H9 (cell line): ENCODE data around the gene SPATA31D4. TPM values are rescaled to one million over a fixed set of nuclear protein-coding genes. Genes with fewer than 3 reads are reported as not detected.
"Not testable (repeated sequence)": the region's sequence is repeated elsewhere in the genome, so short reads cannot be mapped to it uniquely, and the experiment has no call there.

Source experiments
- DNase-seq: peaks from one replicate; pipeline ENCODE4 v3.0.0-alpha.2; 2017
- H2AFZ ChIP-seq: one replicate; pipeline ENCODE4 v1.6.1; 2013; ENCODE audit warnings: mild to moderate bottlenecking, low read length, control low read depth, moderate library complexity
- H2AK5ac ChIP-seq: 2 replicates; pipeline ENCODE4 v1.6.1; 2013; ENCODE audit warnings: low read length, control low read depth, mixed read lengths; ENCODE audit not compliant: insufficient read length
- H2BK120ac ChIP-seq: one replicate; pipeline ENCODE4 v1.6.1; 2013; ENCODE audit warnings: low read depth, mild to moderate bottlenecking, low read length, control low read depth, inconsistent platforms; ENCODE audit not compliant: poor library complexity, severe bottlenecking
- H2BK12ac ChIP-seq: 2 replicates; pipeline ENCODE4 v1.6.1; 2013; ENCODE audit warnings: low read length, control low read depth, mixed read lengths, low read depth; ENCODE audit not compliant: insufficient read length
- H2BK15ac ChIP-seq: 2 replicates; pipeline ENCODE4 v1.6.1; 2013; ENCODE audit warnings: low read depth, low read length, control low read depth
- H2BK20ac ChIP-seq: one replicate; pipeline ENCODE4 v1.6.1; 2013; ENCODE audit warnings: low read depth, mild to moderate bottlenecking, low read length, control low read depth, inconsistent platforms; ENCODE audit not compliant: poor library complexity, severe bottlenecking
- H2BK5ac ChIP-seq: 2 replicates; pipeline ENCODE4 v1.6.1; 2013; ENCODE audit warnings: low read length, control low read depth, mixed read lengths; ENCODE audit not compliant: insufficient read length
- H3K14ac ChIP-seq: 2 replicates; pipeline ENCODE4 v1.6.1; 2013; ENCODE audit warnings: low read length, control low read depth; ENCODE audit not compliant: insufficient read depth
- H3K18ac ChIP-seq: 2 replicates; pipeline ENCODE4 v1.6.1; 2013; ENCODE audit warnings: low read depth, mild to moderate bottlenecking, mixed read lengths, low read length, control low read depth; ENCODE audit not compliant: insufficient read length
- H3K23ac ChIP-seq: 2 replicates; pipeline ENCODE4 v1.6.1; 2013; ENCODE audit warnings: low read length, control low read depth, mixed read lengths, low read depth; ENCODE audit not compliant: insufficient read length
- H3K23me2 ChIP-seq: 2 replicates; pipeline ENCODE4 v1.6.1; 2013; ENCODE audit warnings: low read depth, mild to moderate bottlenecking, mixed read lengths, low read length, control low read depth; ENCODE audit not compliant: insufficient read length, poor library complexity, severe bottlenecking
- H3K27ac ChIP-seq: 2 replicates; pipeline ENCODE4 v1.5.1; 2013; ENCODE audit warnings: low read length, control low read depth, mixed read lengths, low read depth; ENCODE audit not compliant: insufficient read length
- H3K27me3 ChIP-seq: 2 replicates; pipeline ENCODE4 v1.6.1; 2013; ENCODE audit warnings: low read length, control low read depth, inconsistent platforms; ENCODE audit not compliant: insufficient read depth
- H3K4ac ChIP-seq: 2 replicates; pipeline ENCODE4 v1.6.1; 2013; ENCODE audit warnings: low read depth, mild to moderate bottlenecking, control low read depth, inconsistent platforms, low read length, moderate library complexity
- H3K4me1 ChIP-seq: 2 replicates; pipeline ENCODE4 v1.6.1; 2013; ENCODE audit warnings: low read length, control low read depth, inconsistent platforms; ENCODE audit not compliant: insufficient read depth
- H3K4me2 ChIP-seq: 2 replicates; pipeline ENCODE4 v1.6.1; 2013; ENCODE audit warnings: low read length, control low read depth, mixed read lengths; ENCODE audit not compliant: insufficient read length, insufficient read depth
- H3K56ac ChIP-seq: 2 replicates; pipeline ENCODE4 v1.6.1; 2013; ENCODE audit warnings: low read depth, mild to moderate bottlenecking, mixed read lengths, low read length, control low read depth; ENCODE audit not compliant: insufficient read length
- H3K79me1 ChIP-seq: 2 replicates; pipeline ENCODE4 v1.6.1; 2013; ENCODE audit warnings: low read depth, mild to moderate bottlenecking, moderate library complexity, low read length, control low read depth, inconsistent platforms; ENCODE audit not compliant: insufficient read depth, poor library complexity, severe bottlenecking
- H3K79me2 ChIP-seq: 2 replicates; pipeline ENCODE4 v1.6.1; 2013; ENCODE audit warnings: low read length, control low read depth, inconsistent platforms; ENCODE audit not compliant: insufficient read depth
- H3K9ac ChIP-seq: 2 replicates; pipeline ENCODE4 v1.6.1; 2013; ENCODE audit warnings: low read length, control low read depth, mixed read lengths; ENCODE audit not compliant: insufficient read length; ENCODE audit errors: extremely low read depth
- H3K9me3 ChIP-seq: one replicate; pipeline ENCODE4 v1.6.1; 2013; ENCODE audit warnings: low read depth, low read length, inconsistent platforms; ENCODE audit not compliant: control insufficient read depth
- H3T11ph ChIP-seq: one replicate; pipeline ENCODE4 v1.6.1; 2013; ENCODE audit warnings: mild to moderate bottlenecking, low read length, control low read depth, inconsistent platforms
- H4K20me1 ChIP-seq: one replicate; pipeline ENCODE4 v1.6.1; 2013; ENCODE audit not compliant: control insufficient read depth, insufficient read length, insufficient read depth
- H4K5ac ChIP-seq: 2 replicates; pipeline ENCODE4 v1.6.1; 2013; ENCODE audit warnings: low read depth, mild to moderate bottlenecking, mixed read lengths, low read length, control low read depth; ENCODE audit not compliant: insufficient read length
- H4K8ac ChIP-seq: replicated peaks from 2 replicates; pipeline ENCODE4 v1.6.1; 2013; ENCODE audit warnings: low read length, control low read depth, mixed read lengths, low read depth; ENCODE audit not compliant: insufficient read length
- H4K91ac ChIP-seq: 2 replicates; pipeline ENCODE4 v1.6.1; 2013; ENCODE audit warnings: low read depth, mild to moderate bottlenecking, moderate library complexity, mixed read lengths, low read length, control low read depth; ENCODE audit not compliant: insufficient read length
- H3K27ac Mint-ChIP-seq, 3 experiments: 2 replicates in 2 of 3; 3 replicates in 1 of 3; pipeline ENCODE4 v1.8.0; 2020 to 2021; ENCODE audit warnings: mixed read lengths in 3 of 3, mild to moderate bottlenecking in 1 of 3, moderate library complexity in 1 of 3
- H3K27me3 Mint-ChIP-seq: 2 replicates; pipeline ENCODE4 v1.8.0; 2021; ENCODE audit warnings: low read depth, mild to moderate bottlenecking, moderate library complexity, mixed read lengths
- H3K36me3 Mint-ChIP-seq, 3 experiments: 2 replicates in 2 of 3; 3 replicates in 1 of 3; pipeline ENCODE4 v1.8.0; 2020 to 2021; ENCODE audit warnings: low read depth in 3 of 3, mixed read lengths in 3 of 3; ENCODE audit not compliant: insufficient read depth in 1 of 3
- H3K4me1 Mint-ChIP-seq, 2 experiments: 2 replicates each; pipeline ENCODE4 v1.8.0; 2020; ENCODE audit warnings: mixed read lengths in 2 of 2
- H3K4me3 Mint-ChIP-seq, 2 experiments: 2 replicates in 1 of 2; 3 replicates in 1 of 2; pipeline ENCODE4 v1.8.0; 2020 to 2021; ENCODE audit warnings: mild to moderate bottlenecking in 2 of 2, mixed read lengths in 2 of 2, moderate library complexity in 1 of 2
- H3K9me3 Mint-ChIP-seq, 2 experiments: 2 replicates in 1 of 2; 3 replicates in 1 of 2; pipeline ENCODE4 v1.8.0; 2020; ENCODE audit warnings: mild to moderate bottlenecking in 2 of 2, mixed read lengths in 2 of 2, moderate library complexity in 1 of 2
- WGBS: extraction: QIAGEN DNeasy Blood & Tissue Kit; methylation state at CpG from one replicate; pipeline ENCODE4 v1.1.7; 2013; ENCODE audit warnings: missing lambda C conversion rate, low lambda C conversion rate, mixed read lengths; ENCODE audit not compliant: insufficient read length; ENCODE audit errors: extremely low coverage; 5-methylcytosine and 5-hydroxymethylcytosine counted together
- total RNA-seq: library from RNA; stranded (reverse); gene quantifications from 2 replicates; pipeline ENCODE4 v1.2.1, GENCODE V29; 2021

Gene SPATA31D4
- total RNA-seq, 1 experiment from 2014 or later = not detected

DNA sequence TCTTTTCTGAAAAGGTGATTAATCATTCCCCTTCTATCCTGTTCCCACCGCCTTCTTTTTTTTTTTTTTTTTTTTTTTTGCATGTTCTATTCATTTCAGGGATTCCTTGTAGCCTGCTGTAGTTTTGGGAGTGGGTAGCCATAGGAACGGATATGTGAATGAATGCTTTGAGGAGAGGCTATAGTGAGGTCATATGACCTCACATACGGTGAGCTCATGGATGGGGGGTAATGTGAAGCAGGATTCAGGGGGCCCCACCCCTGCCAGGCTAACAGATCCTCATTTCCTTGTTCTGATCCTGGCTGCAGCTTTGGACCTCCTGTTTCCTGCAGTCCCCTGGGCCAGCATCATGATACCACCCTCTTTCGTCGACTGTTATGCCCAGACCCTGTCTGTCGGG lies 1.9 kb downstream of the SPATA31D4 start:
- WGBS = no CpG with 5 or more reads among the region's 6 CpGs
- not testable (repeated sequence) for H3K4me1 Mint-ChIP-seq, H3K9me3 Mint-ChIP-seq, H2AFZ ChIP-seq, H3K4ac ChIP-seq, H4K91ac ChIP-seq, H3K36me3 Mint-ChIP-seq, DNase-seq, H3K4me3 Mint-ChIP-seq, H3K27me3 ChIP-seq, H3K23ac ChIP-seq, H3K79me2 ChIP-seq, H3K27me3 Mint-ChIP-seq, H4K8ac ChIP-seq, H4K5ac ChIP-seq, H3K23me2 ChIP-seq, H3K4me2 ChIP-seq, H3K27ac ChIP-seq, H3K4me1 ChIP-seq, H3K56ac ChIP-seq, H3K14ac ChIP-seq, H3K27ac Mint-ChIP-seq, H2BK5ac ChIP-seq, H2BK20ac ChIP-seq, H2AK5ac ChIP-seq, H2BK120ac ChIP-seq, H4K20me1 ChIP-seq, H3K9me3 ChIP-seq, H3K79me1 ChIP-seq, H2BK12ac ChIP-seq, H3K9ac ChIP-seq, H2BK15ac ChIP-seq, H3K18ac ChIP-seq, H3T11ph ChIP-seq

DNA sequence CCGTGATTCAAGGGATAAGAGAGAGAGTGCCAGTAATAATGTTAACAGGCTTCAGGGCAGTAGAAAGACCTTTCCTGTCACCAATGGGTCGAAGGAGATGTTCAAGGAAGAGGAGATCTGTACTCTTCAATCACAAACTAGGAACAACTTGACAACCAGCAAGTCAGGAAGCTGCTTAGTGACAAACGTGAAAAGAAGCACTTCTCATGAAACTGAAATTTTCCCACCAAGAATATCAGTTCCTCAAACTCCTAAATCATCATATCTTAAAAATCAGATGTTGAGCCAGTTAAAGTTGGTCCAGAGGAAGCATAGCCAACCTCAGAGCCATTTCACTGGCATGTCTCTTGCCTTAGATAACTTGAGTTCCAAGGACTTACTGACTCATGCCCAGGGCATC lies 5.3 kb downstream of the SPATA31D4 start:
- not testable (repeated sequence) for H4K5ac ChIP-seq, H3K4me2 ChIP-seq, H4K8ac ChIP-seq, H4K91ac ChIP-seq, H3K23ac ChIP-seq, H3K18ac ChIP-seq, H3K36me3 Mint-ChIP-seq, H3K79me2 ChIP-seq, H2AFZ ChIP-seq, H3K79me1 ChIP-seq, H2BK20ac ChIP-seq, H3K56ac ChIP-seq, H2BK12ac ChIP-seq, H3K4ac ChIP-seq, H3K4me3 Mint-ChIP-seq, H3K9ac ChIP-seq, H3K9me3 ChIP-seq, DNase-seq, H3K27me3 Mint-ChIP-seq, H3K23me2 ChIP-seq, H3K27ac ChIP-seq, H3K4me1 Mint-ChIP-seq, H2BK120ac ChIP-seq, H3K9me3 Mint-ChIP-seq, H3K27me3 ChIP-seq, H3K4me1 ChIP-seq, H3K27ac Mint-ChIP-seq, H2BK15ac ChIP-seq, H3K14ac ChIP-seq, H2AK5ac ChIP-seq, H2BK5ac ChIP-seq, H3T11ph ChIP-seq, H4K20me1 ChIP-seq
- WGBS = no CpG with 5 or more reads among the region's 3 CpGs
